ENCODE data around the gene PPP1R14D.

GRCh38 chr15:40766906-40767837 is 61.3 kb downstream of the PPP1R14D start:
- TF ChIP-seq CTCF (IDR thresholded peaks at IDR 0.05; ENCODE audit: insufficient read depth, low read length) (no peak), POLR2AphosphoS5 (IDR thresholded peaks at IDR 0.05; ENCODE audit: low read depth) (0 out of 2 replicates have a peak, but pooled peaks have one; percentile 3), SPI1 (IDR thresholded peaks at IDR 0.05; ENCODE audit: borderline replicate concordance, low read depth) (no peak)

All from HL-60 (cell line).